Subcutaneous adipose tissue (tissue), 4 donors: ENCODE data around the gene REC8. TPM values are rescaled to one million over a fixed set of nuclear protein-coding genes. Genes with fewer than 3 reads are reported as not detected.

Experiments used
- CTCF ChIP-seq: fragments of 450-650 bp; IDR thresholded peaks from one replicate; pipeline ENCODE4 v1.5.1; 2016; ENCODE audit warnings: low read depth, mild to moderate bottlenecking, control low read depth, antibody characterized with exemption, moderate library complexity
- total RNA-seq, 4 donors: library from RNA; depleted of rRNA; stranded (reverse); fragments of >200 nt; gene quantifications; one replicate each; pipeline ENCODE4 v1.1.0, GENCODE V29; 2016

REC8 gene
- total RNA-seq, 4 donors from 2014 or later: 3.1 to 27.7 (median 5.5) TPM

- TF ChIP-seq CTCF: no peak
Observed at GRCh38 chr14:24135834-24136683, 35.8 kb upstream of the REC8 start, which contains the start of gene PSME1. TSS of gene PSME1 (plus strand) at chr14:24136194. CDS start at chr14:24136263, 69 bp downstream.

DNA sequence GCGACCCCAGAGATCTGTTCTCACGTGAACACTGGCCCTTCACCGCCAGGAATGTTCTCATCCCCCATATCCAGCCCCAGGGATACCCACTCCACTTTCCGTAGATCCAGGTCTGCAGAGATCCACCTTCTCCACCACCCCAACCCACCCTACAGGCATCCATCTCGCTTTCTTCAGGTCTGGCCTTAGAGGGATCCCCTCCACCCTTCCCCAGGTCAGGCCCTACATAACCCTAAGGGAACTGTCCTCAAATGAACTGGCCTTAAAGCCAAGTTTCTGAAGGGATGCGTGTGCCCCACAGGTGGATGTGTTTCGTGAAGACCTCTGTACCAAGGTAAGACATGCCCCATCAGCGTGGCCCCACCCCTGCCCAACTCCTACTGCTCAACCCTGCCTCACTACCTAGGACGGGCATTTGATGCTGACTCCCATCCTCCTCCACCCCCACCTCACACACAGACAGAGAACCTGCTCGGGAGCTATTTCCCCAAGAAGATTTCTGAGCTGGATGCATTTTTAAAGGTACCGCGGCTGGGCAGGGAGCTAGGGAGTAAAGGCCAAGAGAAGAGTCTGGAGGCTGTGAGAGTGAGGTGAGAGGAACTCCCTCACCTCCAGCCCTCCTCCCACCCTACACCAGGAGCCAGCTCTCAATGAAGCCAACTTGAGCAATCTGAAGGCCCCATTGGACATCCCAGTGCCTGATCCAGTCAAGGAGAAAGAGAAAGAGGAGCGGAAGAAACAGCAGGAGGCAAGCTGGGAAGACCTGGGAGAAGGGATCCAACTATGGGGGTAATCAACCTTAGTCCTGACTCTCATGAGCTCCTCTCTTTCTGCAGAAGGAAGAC lies 35.0 kb upstream of the REC8 start:
- no peak for TF ChIP-seq CTCF

DNA sequence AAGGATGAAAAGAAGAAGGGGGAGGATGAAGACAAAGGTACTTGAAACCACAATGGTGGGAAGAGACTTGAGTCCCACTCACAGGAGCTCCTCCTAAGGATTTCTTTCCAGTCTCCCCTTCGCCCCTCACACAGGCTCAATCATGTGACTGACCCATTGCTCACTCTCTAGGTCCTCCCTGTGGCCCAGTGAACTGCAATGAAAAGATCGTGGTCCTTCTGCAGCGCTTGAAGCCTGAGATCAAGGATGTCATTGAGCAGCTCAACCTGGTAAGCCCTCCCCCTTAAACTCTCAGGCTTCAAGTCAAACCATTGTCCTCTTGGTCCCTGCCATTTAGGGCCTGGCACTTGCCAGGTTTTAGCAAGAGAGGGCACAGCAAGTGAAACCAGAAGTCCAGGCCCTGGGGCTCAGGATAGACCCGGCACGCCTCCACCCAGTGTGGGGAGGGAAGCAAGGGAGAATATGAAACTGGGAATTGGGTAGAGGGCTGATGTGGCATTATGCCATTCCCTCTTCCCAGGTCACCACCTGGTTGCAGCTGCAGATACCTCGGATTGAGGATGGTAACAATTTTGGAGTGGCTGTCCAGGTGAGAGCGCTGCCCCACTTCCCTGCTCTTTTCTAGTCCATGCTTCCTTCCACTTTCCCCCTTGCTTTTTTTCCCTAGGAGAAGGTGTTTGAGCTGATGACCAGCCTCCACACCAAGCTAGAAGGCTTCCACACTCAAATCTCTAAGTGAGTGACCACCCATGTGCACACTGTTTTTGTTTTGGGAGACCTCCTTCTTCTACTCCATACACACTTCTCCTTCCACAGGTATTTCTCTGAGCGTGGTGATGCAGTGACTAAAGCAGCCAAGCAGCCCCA lies 34.1 kb upstream of the REC8 start:
- no peak for TF ChIP-seq CTCF

GRCh38 chr14:24138396-24139271 lies 33.2 kb upstream of the REC8 start:
- TF ChIP-seq CTCF: no peak

- TF ChIP-seq CTCF: no peak
Observed at GRCh38 chr14:24139272-24139934, 32.5 kb upstream of the REC8 start.

DNA sequence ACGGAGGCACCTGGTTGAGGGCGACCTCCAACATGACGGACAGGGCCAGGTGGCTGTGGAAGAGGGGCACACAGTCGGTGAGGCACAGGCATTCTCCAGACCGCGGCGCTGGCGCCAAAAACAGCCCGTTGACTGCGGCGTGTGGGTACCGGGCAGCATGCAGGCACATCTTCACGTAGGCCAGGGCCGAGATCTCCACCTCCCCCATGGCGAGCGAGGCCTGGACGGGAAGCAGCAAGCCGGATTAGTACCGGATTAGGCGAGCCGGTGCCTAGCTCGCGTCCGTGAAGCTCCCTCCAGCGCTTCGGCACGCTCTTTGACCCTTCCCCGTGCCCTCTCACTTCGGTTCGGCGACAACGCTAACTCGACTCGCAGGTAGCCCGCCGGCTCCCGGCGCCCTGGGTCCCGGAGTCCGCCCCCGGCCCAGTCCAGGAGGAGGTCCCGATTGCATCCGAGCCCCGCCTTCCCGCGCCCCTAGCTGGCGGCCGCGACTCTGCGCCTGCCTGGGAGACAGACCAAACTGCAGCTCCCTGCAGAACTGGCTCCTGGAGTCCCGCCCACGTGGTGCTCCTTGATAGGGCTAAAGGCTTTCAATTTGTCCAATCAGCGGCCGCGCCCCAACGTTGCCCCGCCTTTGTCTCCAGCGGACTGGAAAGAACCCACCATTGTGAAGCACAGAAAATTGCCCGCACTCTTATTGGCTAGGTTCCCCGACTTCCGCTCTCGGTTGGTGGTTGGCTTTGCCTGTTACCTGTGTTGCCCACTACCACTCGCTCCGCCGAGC lies 30.6 kb upstream of the REC8 start, which contains the start of gene EMC9:
EMC9 (minus strand) TSS at position 495 of the 784 bp plus-strand sequence; CDS start at position 208, 287 bp downstream.
- no peak for TF ChIP-seq CTCF
